HepG2 (cell line): ENCODE data around the gene FOXD1. TPM values are rescaled to one million over a fixed set of nuclear protein-coding genes. Genes with fewer than 3 reads are reported as not detected.

ENCODE experiments used
- ATAC-seq: fragments of 200-7000 bp; cut with Tn5 transposase; 3 replicates; pipeline ENCODE4 v1.9.1; 2020; ENCODE audit warnings: mild to moderate bottlenecking, moderate library complexity
- BruUV-seq: library from RNA; stranded (reverse); fragments of 400-500 nt; replicated peaks from 2 replicates; lab custom pipeline; 2021; lab: Mats Ljungman, UMichigan
- CTCF ChIA-PET: fragments of 300-600 bp; formaldehyde crosslinking; extraction: SDS; loops from one replicate; lab custom pipeline; 2021; ENCODE audit warnings: low total read pairs, inconsistent platforms, low intra/inter-chr PET ratio; lab: Yijun Ruan, JAX
- POLR2A ChIA-PET: fragments of 350-600 bp; sonication (Branson Sonifier 250); formaldehyde crosslinking; loops from one replicate; lab custom pipeline; 2020; ENCODE audit warnings: antibody characterized with exemption, inconsistent platforms; lab: Yijun Ruan, JAX
- DNase-seq: peaks from one replicate; pipeline ENCODE4 v3.0.0-alpha.2; 2015; ENCODE audit warnings: low spot score
- FAIRE-seq: peaks from 3 replicates; lab custom pipeline; 2011; peaks lifted over from hg19 to GRCh38; lab: Jason Lieb, UNC
- H2AFZ ChIP-seq: one replicate; pipeline ENCODE4 v1.6.1; 2011; ENCODE audit warnings: low read length, inconsistent platforms
- H3K27ac ChIP-seq: fragments of 300-600 bp; 3 replicates; pipeline ENCODE4 v1.8.0; 2011; ENCODE audit warnings: mixed run types, mild to moderate bottlenecking, mixed read lengths, low read length, inconsistent platforms; ENCODE audit not compliant: insufficient read depth; ENCODE audit errors: extremely low read length
- H3K27me3 ChIP-seq, 2 experiments: fragments of 200-600 bp in 1 of 2; 2 replicates in 1 of 2; 3 replicates in 1 of 2; pipeline versions ENCODE4 v1.6.0 to v1.8.0; 2011; ENCODE audit warnings: low read length in 2 of 2, mild to moderate bottlenecking in 2 of 2, moderate library complexity in 2 of 2, inconsistent platforms in 1 of 2; ENCODE audit not compliant: insufficient read depth in 2 of 2, control insufficient read depth in 1 of 2
- H3K36me3 ChIP-seq, 2 experiments: fragments of 200-600 bp in 1 of 2; replicated peaks in 1 of 2; 2 replicates in 1 of 2; 3 replicates in 1 of 2; pipeline versions ENCODE4 v1.5.1 to v1.8.0; 2011; ENCODE audit warnings: low read length in 2 of 2, inconsistent platforms in 1 of 2; ENCODE audit not compliant: insufficient read depth in 2 of 2, control insufficient read depth in 1 of 2
- H3K4me1 ChIP-seq: 2 replicates; pipeline ENCODE4 v1.5.1; 2012; ENCODE audit warnings: low read length, inconsistent platforms; ENCODE audit not compliant: insufficient read depth
- H3K4me2 ChIP-seq: 2 replicates; pipeline ENCODE4 v1.6.0; 2011; ENCODE audit warnings: low read depth, low read length, inconsistent platforms
- H3K4me3 ChIP-seq, 3 experiments: fragments of 200-600 bp in 1 of 3; sonication (generic), shearing (Covaris generic) in 1 of 3; replicated peaks in 1 of 3; 2 replicates each; pipeline ENCODE4 v1.5.1; 2011 to 2016; ENCODE audit warnings: low read length in 3 of 3, inconsistent platforms in 2 of 3, low read depth in 2 of 3, mild to moderate bottlenecking in 2 of 3, control low read depth in 1 of 3, mixed read lengths in 1 of 3; ENCODE audit not compliant: insufficient read depth in 1 of 3
- H3K79me2 ChIP-seq: one replicate; pipeline ENCODE4 v1.6.1; 2011; ENCODE audit warnings: low read length, inconsistent platforms; ENCODE audit not compliant: insufficient read depth
- H3K9ac ChIP-seq: 2 replicates; pipeline ENCODE4 v1.6.0; 2011; ENCODE audit warnings: mild to moderate bottlenecking, low read depth, low read length, inconsistent platforms; ENCODE audit not compliant: insufficient read depth
- H3K9me3 ChIP-seq: 2 replicates; pipeline ENCODE4 v1.5.1; 2012; ENCODE audit warnings: mild to moderate bottlenecking, low read length
- H4K20me1 ChIP-seq: 2 replicates; pipeline ENCODE4 v1.6.0; 2011; ENCODE audit warnings: inconsistent platforms, mild to moderate bottlenecking, low read length, moderate library complexity; ENCODE audit not compliant: insufficient read depth
- CBX2 ChIP-seq, 2 experiments: fragments of 200-600 bp in 1 of 2; sonication (generic); formaldehyde crosslinking in 1 of 2; IDR thresholded peaks; 2 replicates each; pipeline versions ENCODE4 v1.7.0 to v1.8.1; 2018 to 2022; ENCODE audit warnings: low read depth in 2 of 2, low read length in 1 of 2, mild to moderate bottlenecking in 1 of 2, missing genetic modification reagents in 1 of 2
- EZH2 ChIP-seq: conservative IDR thresholded peaks from 2 replicates; pipeline ENCODE4 v1.6.1; 2012; ENCODE audit warnings: mild to moderate bottlenecking, low read depth, low read length, moderate library complexity
- HNRNPLL ChIP-seq: fragments of 200-400 bp; formaldehyde crosslinking; IDR thresholded peaks from 2 replicates; pipeline ENCODE4 v1.6.1; 2017; ENCODE audit warnings: mild to moderate bottlenecking, low read depth, low read length; ENCODE audit not compliant: poor library complexity, severe bottlenecking
- IRX3 ChIP-seq: sonication (generic); formaldehyde crosslinking; IDR thresholded peaks from 2 replicates; pipeline ENCODE4 v1.8.1; 2023; ENCODE audit warnings: mild to moderate bottlenecking, low read depth, missing genetic modification reagents, borderline replicate concordance
- ZNF83 ChIP-seq: sonication (generic); formaldehyde crosslinking; IDR thresholded peaks from 2 replicates; pipeline ENCODE4 v1.4.0; 2020; ENCODE audit warnings: missing genetic modification reagents, mild to moderate bottlenecking, borderline replicate concordance
- WGBS: methylation state at CpG from one replicate; pipeline ENCODE4 v1.1.6; 2017; ENCODE audit warnings: low lambda C conversion rate; 5-methylcytosine and 5-hydroxymethylcytosine counted together
- in situ Hi-C: cut with HindIII; loops from 2 replicates; pipeline ENCODE4 v1.10.0; 2017; ENCODE audit warnings: low pct_unique_long_range_greater_than_20kb; ENCODE audit not compliant: extremely low pct_ligation_motif_present
- intact Hi-C: fragments of 100-400 bp; cut with micrococcal nuclease; formaldehyde crosslinking; loops from one replicate; pipeline ENCODE4 v1.10.0; 2022; ENCODE audit not compliant: unreplicated experiment
- polyA plus RNA-seq, 8 experiments: library from polyadenylated mRNA; depleted of rRNA in 3 of 8; stranded (reverse) in 7 of 8; unstranded in 1 of 8; fragments of >200 nt; fragmentation: Illumina TruSeq in 4 of 8; extraction: Trizol in 4 of 8; gene quantifications; 2 replicates each; pipeline versions ENCODE4 v1.2.1 to v1.2.3, GENCODE V29; 2011 to 2016; ENCODE audit warnings: low read depth in 4 of 8, missing spikeins in 1 of 8, mixed read lengths in 1 of 8; ENCODE audit not compliant: insufficient read depth in 1 of 8
- total RNA-seq, 5 experiments: library from RNA; depleted of rRNA; stranded (reverse); fragments of >200 nt; fragmentation: Illumina TruSeq; extraction: Trizol; gene quantifications; 2 replicates each; pipeline ENCODE4 v1.2.3, GENCODE V29; 2016; ENCODE audit warnings: low read depth in 1 of 5

The FOXD1 gene
- total and polyA plus RNA-seq, 2 of the 13 experiments (the other 11 are each of a cell fraction or from before 2014, with no cell fraction given) = 0.04 to 0.05 TPM

DNA sequence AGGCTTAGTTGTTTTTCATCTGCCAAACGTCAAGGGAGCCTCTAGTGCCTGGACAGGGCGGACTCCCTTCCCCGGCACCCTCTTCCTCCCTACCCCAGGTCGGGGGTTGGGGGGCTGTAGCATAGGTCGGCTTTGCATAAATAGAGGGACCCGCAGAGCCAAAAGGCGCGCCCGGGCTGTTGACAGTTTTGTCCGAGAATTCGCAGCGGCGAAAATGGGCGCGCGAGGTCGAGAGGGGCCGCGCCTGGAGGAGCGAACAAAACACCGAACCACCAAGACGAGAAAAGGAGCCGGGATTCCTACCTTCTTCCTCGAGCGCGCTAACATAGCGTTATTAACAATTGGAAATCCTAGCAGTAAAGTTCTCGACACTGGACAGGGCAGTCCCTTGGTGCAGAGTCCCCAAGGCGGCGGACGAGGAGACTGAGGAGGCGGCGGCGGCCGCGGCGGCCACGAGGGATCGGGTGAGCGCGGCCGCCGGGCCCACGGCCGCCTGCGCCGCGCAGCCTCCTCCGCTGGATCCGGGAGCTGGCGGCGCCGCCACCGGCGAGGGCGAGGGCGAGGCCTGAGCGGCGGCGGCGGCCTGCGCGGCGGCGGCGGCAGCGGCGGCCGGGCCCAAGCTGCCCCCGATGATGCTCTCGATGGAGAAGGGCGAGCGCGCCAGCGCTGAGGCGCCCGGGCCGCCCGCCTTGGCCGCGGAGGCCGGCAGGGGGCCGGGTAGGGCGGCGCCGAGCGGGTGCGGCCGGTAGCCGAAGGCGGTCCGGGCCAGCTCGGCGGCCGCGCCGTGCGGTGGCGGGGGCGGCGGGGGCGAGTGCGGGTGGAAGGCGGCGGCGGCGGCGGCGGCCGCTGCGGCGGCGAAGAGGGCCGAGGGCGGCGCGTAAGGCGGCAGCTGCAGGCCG lies 1.7 kb downstream of the FOXD1 start:
- H3K79me2 ChIP-seq = no peaks in the 10 kb centered on the region
- peak; percentile 60 for ATAC-seq
- POLR2A ChIA-PET = no interaction called here
- no peak for DNase-seq
- peak overlapping the region; percentile 74 for H3K4me2 ChIP-seq
- no peaks in the 10 kb centered on the region for H3K36me3 ChIP-seq
- intact Hi-C loops = no loop called here
- TF ChIP-seq ZNF83 (no peak), EZH2 (peak; percentile 97), HNRNPLL (peak; percentile 21)
- H3K4me1 ChIP-seq = peaks cover 26% of the 10 kb centered on the region
- H3K4me3 ChIP-seq = peak overlapping the region; percentile 9 to 72 (median 16); a peak in 3 of 6 replicates
- H3K9me3 ChIP-seq = no peaks in the 10 kb centered on the region
- no peaks in the 10 kb centered on the region for H4K20me1 ChIP-seq
- no peak overlapping the region for H3K9ac ChIP-seq
- 34% methylated on average over 27 of the region's 119 CpGs for WGBS
- FAIRE-seq = no peak
- no peak overlapping the region for H2AFZ ChIP-seq
- H3K27me3 ChIP-seq = peaks cover 16 to 83% of the 10 kb centered on the region in 2 experiments
- no peak overlapping the region for H3K27ac ChIP-seq
- no TSS peak for BruUV-seq
- in situ Hi-C loops = loop anchor here (10.0 kb wide), 1 partner anchor 232 kb away; no protein-coding TSS in a partner anchor
- CTCF ChIA-PET = no interaction called here

DNA sequence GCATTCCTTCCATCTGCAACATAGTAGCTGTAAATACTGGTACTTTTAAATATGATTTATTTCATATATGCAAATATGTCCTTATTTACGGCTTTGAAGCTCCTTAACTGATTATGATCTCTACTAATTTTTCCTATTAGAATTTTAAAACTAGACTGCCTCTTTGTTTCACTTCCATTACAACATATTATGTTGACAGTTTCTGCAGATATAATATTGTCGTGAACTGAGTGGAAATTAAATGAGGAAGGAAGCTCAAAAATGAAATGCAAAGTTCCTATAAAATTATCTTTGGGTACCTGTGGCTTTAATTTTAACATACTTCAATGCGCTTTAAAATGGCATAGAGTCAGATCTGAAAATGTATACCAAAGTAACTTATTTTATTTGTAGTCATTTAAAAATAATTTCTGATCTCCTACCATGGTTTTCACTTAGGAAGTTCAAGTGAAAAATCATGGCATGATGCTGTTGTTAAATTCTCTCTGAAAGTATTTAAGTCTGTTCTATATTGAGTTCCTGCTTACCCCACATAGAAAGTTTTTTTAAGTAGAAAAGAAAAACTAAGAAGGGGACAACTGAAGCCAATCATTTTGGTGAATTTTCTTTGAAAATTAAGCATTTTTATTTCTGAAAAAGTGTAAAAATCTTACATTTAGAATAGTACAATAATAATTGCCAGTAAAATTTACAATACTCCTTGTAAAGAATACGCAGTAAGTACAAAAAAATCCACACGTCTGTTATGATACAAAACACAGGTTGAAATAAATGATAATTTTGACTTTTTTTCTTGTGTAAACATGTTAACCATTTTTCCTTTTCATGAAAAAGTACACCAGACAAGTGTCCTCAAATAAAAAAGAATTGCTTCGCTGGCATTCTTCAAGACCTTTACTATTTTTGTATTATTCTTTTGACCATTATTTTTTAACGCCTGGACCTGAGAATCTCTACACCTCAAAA lies 2.6 kb downstream of the FOXD1 start:
- H3K9ac ChIP-seq = no peak overlapping the region
- CTCF ChIA-PET = no interaction called here
- no peaks in the 10 kb centered on the region for H3K79me2 ChIP-seq
- intact Hi-C loops (no loop called here), in situ Hi-C loops (loop anchor here (10.0 kb wide), 1 partner anchor 231 kb away; no protein-coding TSS in a partner anchor)
- POLR2A ChIA-PET = no interaction called here
- H3K9me3 ChIP-seq = no peaks in the 10 kb centered on the region
- H4K20me1 ChIP-seq = no peaks in the 10 kb centered on the region
- no peak overlapping the region for H2AFZ ChIP-seq
- H3K36me3 ChIP-seq = no peaks in the 10 kb centered on the region
- FAIRE-seq (no peak), ATAC-seq (no peak), DNase-seq (no peak)
- H3K27ac ChIP-seq = no peak overlapping the region
- BruUV-seq = no TSS peak
- H3K27me3 ChIP-seq = peaks cover 15 to 82% of the 10 kb centered on the region in 2 experiments; a peak in 4 of 5 replicates
- 21% methylated on average over 7 of the region's 7 CpGs for WGBS
- no peak overlapping the region for H3K4me3 ChIP-seq
- H3K4me2 ChIP-seq = no peak overlapping the region
- H3K4me1 ChIP-seq = peaks cover 17% of the 10 kb centered on the region
- peak; percentile 98 for TF ChIP-seq CBX2 (IDR thresholded peaks at IDR 0.05; ENCODE audit: low read depth, low read length)
- TF ChIP-seq CBX2 (CRISPR knock-in tag; IDR thresholded peaks at IDR 0.05; ENCODE audit: low read depth) = no peak
- no peak for TF ChIP-seq IRX3 (CRISPR knock-in tag)
